Loucy (cell line): ENCODE results near the gene MTMR10.

Source experiments
- H2AFZ ChIP-seq: fragments of 200-600 bp; sonication (generic); 2 replicates; pipeline ENCODE4 v1.6.0; 2016; ENCODE audit warnings: antibody characterized with exemption, mild to moderate bottlenecking, low read length, moderate library complexity
- H3F3A ChIP-seq: fragments of 200-600 bp; 2 replicates; pipeline ENCODE4 v1.6.0; 2016; ENCODE audit warnings: antibody characterized with exemption, low read depth, mild to moderate bottlenecking
- H3K27me3 ChIP-seq: fragments of 200-600 bp; sonication (generic); 2 replicates; pipeline ENCODE4 v1.6.1; 2014; ENCODE audit warnings: low read length, mild to moderate bottlenecking; ENCODE audit not compliant: insufficient read depth, poor library complexity, severe bottlenecking
- H3K36me3 ChIP-seq: fragments of 200-600 bp; sonication (generic); 2 replicates; pipeline ENCODE4 v1.6.1; 2016; ENCODE audit warnings: low read length; ENCODE audit not compliant: insufficient read depth
- H3K4me1 ChIP-seq: fragments of 200-600 bp; sonication (generic); 2 replicates; pipeline ENCODE4 v1.5.1; 2014; ENCODE audit warnings: low read length, mild to moderate bottlenecking; ENCODE audit not compliant: insufficient read depth, poor library complexity, severe bottlenecking
- H3K4me2 ChIP-seq: fragments of 200-600 bp; sonication (generic); 2 replicates; pipeline ENCODE4 v1.6.0; 2014; ENCODE audit warnings: antibody characterized with exemption, low read length, low read depth, mild to moderate bottlenecking; ENCODE audit not compliant: poor library complexity, severe bottlenecking
- H3K4me3 ChIP-seq: fragments of 200-600 bp; sonication (generic); 2 replicates; pipeline ENCODE4 v1.5.1; 2014; ENCODE audit warnings: low read length, mild to moderate bottlenecking, mixed read lengths; ENCODE audit not compliant: poor library complexity, severe bottlenecking
- H3K79me2 ChIP-seq: fragments of 200-600 bp; sonication (generic); 2 replicates; pipeline ENCODE4 v1.6.1; 2014; ENCODE audit warnings: low read length; ENCODE audit not compliant: insufficient read depth
- H3K9ac ChIP-seq: fragments of 200-600 bp; sonication (generic); 2 replicates; pipeline ENCODE4 v1.6.0; 2014; ENCODE audit warnings: mild to moderate bottlenecking, low read depth, low read length, moderate library complexity; ENCODE audit not compliant: poor library complexity, severe bottlenecking
- H3K9me2 ChIP-seq: fragments of 200-600 bp; sonication (generic); replicated peaks from 2 replicates; pipeline ENCODE4 v1.6.1; 2016; ENCODE audit warnings: low read depth, low read length, mixed read lengths
- H3K9me3 ChIP-seq: fragments of 200-600 bp; sonication (generic); 2 replicates; pipeline ENCODE4 v1.6.1; 2014; ENCODE audit warnings: mild to moderate bottlenecking, antibody characterized with exemption, low read length, low read depth; ENCODE audit not compliant: insufficient read depth
- H4K20me1 ChIP-seq: fragments of 200-600 bp; sonication (generic); 2 replicates; pipeline ENCODE4 v1.6.0; 2014; ENCODE audit warnings: antibody characterized with exemption, low read length, mild to moderate bottlenecking; ENCODE audit not compliant: insufficient read depth, poor library complexity, severe bottlenecking
- CTCF ChIP-seq: fragments of 200-600 bp; sonication (generic); conservative IDR thresholded peaks from 2 replicates; pipeline ENCODE4 v1.5.1; 2014; ENCODE audit warnings: mild to moderate bottlenecking, antibody characterized with exemption, low read length
- EZH2phosphoT487 ChIP-seq: fragments of 200-600 bp; IDR thresholded peaks from 2 replicates; pipeline ENCODE4 v1.6.1; 2018; ENCODE audit warnings: antibody characterized with exemption, mild to moderate bottlenecking, moderate library complexity, borderline replicate concordance

Gene MTMR10

GRCh38 chr15:30941520-30941919 is 49.9 kb downstream of the MTMR10 start:
- H3K9ac ChIP-seq = no peak overlapping the region
- H3F3A ChIP-seq = no peaks in the 10 kb centered on the region
- H2AFZ ChIP-seq = no peak overlapping the region
- no peaks in the 10 kb centered on the region for H3K27me3 ChIP-seq
- H3K79me2 ChIP-seq = no peaks in the 10 kb centered on the region
- H3K9me2 ChIP-seq = no peaks in the 10 kb centered on the region
- H4K20me1 ChIP-seq = no peaks in the 10 kb centered on the region
- TF ChIP-seq EZH2phosphoT487 = no peak
- no peak for TF ChIP-seq CTCF
- peaks cover 94% of the 10 kb centered on the region for H3K36me3 ChIP-seq
- no peak overlapping the region for H3K4me3 ChIP-seq
- no peaks in the 10 kb centered on the region for H3K4me1 ChIP-seq
- H3K9me3 ChIP-seq = no peaks in the 10 kb centered on the region
- H3K4me2 ChIP-seq = no peak overlapping the region

GRCh38 chr15:30940359-30940758 is 51.1 kb downstream of the MTMR10 start:
- no peak overlapping the region for H3K4me2 ChIP-seq
- no peak overlapping the region for H2AFZ ChIP-seq
- H3K9me3 ChIP-seq = no peaks in the 10 kb centered on the region
- no peaks in the 10 kb centered on the region for H3K4me1 ChIP-seq
- TF ChIP-seq EZH2phosphoT487 (no peak), CTCF (no peak)
- no peaks in the 10 kb centered on the region for H4K20me1 ChIP-seq
- no peaks in the 10 kb centered on the region for H3K27me3 ChIP-seq
- H3K4me3 ChIP-seq = no peak overlapping the region
- no peak overlapping the region for H3K9ac ChIP-seq
- no peaks in the 10 kb centered on the region for H3K9me2 ChIP-seq
- no peaks in the 10 kb centered on the region for H3F3A ChIP-seq
- peaks cover 88% of the 10 kb centered on the region for H3K36me3 ChIP-seq
- no peaks in the 10 kb centered on the region for H3K79me2 ChIP-seq

- TF ChIP-seq CTCF (no peak), EZH2phosphoT487 (no peak)
- H3K27me3 ChIP-seq = no peaks in the 10 kb centered on the region
Observed at GRCh38 chr15:30939161-30939560, 52.3 kb downstream of the MTMR10 start.

More at GRCh38 chr15:30939161-30939560, 52.3 kb downstream of the MTMR10 start:
- Histone ChIP-seq H3K9ac (no peak overlapping the region), H2AFZ (no peak overlapping the region), H3K4me3 (no peak overlapping the region), H4K20me1 (no peaks in the 10 kb centered on the region), H3F3A (no peaks in the 10 kb centered on the region), H3K4me1 (no peaks in the 10 kb centered on the region), H3K9me2 (no peaks in the 10 kb centered on the region), H3K9me3 (no peaks in the 10 kb centered on the region), H3K36me3 (peaks cover 88% of the 10 kb centered on the region), H3K4me2 (no peak overlapping the region), H3K79me2 (no peaks in the 10 kb centered on the region)
